ENCODE results near the gene ATP1B3. TPM values are rescaled to one million over a fixed set of nuclear protein-coding genes. Genes with fewer than 3 reads are reported as not detected.
"Not testable (repeated sequence)": the region's sequence is repeated elsewhere in the genome, so short reads cannot be mapped to it uniquely, and the experiment has no call there.

Gene ATP1B3
- total RNA-seq, 1 donor from 2014 or later: 161 TPM

DNA sequence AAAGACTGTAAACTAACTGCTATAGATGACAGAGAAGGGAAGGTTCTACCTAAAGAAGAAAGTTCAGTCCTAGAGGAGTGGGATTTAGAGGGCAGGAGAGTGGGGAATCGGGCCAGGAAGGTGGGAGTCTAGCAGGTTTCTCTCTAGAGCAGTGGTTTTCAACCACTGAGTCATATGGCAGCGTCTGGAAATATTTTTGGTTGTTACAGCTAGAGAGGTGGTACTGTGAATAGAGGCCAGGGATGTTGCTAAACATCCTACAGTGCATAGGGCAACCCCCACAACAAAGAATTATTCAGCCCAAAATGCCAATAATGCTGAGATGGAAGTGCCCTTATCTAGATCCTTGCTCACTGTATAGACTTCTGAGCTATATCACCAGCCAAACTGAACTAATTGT lies 28.7 kb downstream of the ATP1B3 start:
- intact Hi-C loops (cut with DNase I): no loop called here
- ATAC-seq: no peak
- Histone ChIP-seq H3K4me1 (no peaks in the 10 kb centered on the region), H3K9me3 (no peaks in the 10 kb centered on the region), H3K4me3 (no peak overlapping the region), H3K27me3 (no peaks in the 10 kb centered on the region), H3K27ac (no peak overlapping the region), H3K36me3 (peaks cover 38% of the 10 kb centered on the region)
- TF ChIP-seq, protein P1, sequence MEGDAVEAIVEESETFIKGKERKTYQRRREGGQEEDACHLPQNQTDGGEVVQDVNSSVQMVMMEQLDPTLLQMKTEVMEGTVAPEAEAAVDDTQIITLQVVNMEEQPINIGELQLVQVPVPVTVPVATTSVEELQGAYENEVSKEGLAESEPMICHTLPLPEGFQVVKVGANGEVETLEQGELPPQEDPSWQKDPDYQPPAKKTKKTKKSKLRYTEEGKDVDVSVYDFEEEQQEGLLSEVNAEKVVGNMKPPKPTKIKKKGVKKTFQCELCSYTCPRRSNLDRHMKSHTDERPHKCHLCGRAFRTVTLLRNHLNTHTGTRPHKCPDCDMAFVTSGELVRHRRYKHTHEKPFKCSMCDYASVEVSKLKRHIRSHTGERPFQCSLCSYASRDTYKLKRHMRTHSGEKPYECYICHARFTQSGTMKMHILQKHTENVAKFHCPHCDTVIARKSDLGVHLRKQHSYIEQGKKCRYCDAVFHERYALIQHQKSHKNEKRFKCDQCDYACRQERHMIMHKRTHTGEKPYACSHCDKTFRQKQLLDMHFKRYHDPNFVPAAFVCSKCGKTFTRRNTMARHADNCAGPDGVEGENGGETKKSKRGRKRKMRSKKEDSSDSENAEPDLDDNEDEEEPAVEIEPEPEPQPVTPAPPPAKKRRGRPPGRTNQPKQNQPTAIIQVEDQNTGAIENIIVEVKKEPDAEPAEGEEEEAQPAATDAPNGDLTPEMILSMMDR (IDR thresholded peaks at IDR 0.05): no peak
- no peak for DNase-seq

GRCh38 chr3:141909408-141909807 lies 33.0 kb downstream of the ATP1B3 start:
- Histone ChIP-seq H3K27me3 (no peaks in the 10 kb centered on the region), H3K9me3 (no peaks in the 10 kb centered on the region), H3K4me1 (no peaks in the 10 kb centered on the region), H3K36me3 (peaks cover 54% of the 10 kb centered on the region), H3K27ac (no peak overlapping the region), H3K4me3 (no peak overlapping the region)
- DNase-seq (no peak), ATAC-seq (no peak)
- TF ChIP-seq, protein P1 (IDR thresholded peaks at IDR 0.05): no peak
- intact Hi-C loops (cut with DNase I): no loop called here

- intact Hi-C loops (cut with DNase I); DNase-seq; ATAC-seq; H3K9me3 ChIP-seq; H3K4me3 ChIP-seq; H3K27ac ChIP-seq; H3K4me1 ChIP-seq; H3K27me3 ChIP-seq: not testable (repeated sequence)
- H3K36me3 ChIP-seq: peaks cover 53% of the 10 kb centered on the region
Measured at GRCh38 chr3:141909986-141910385, 33.5 kb downstream of the ATP1B3 start.

- Histone ChIP-seq H3K27me3 (no peaks in the 10 kb centered on the region), H3K27ac (no peak overlapping the region), H3K36me3 (peaks cover 54% of the 10 kb centered on the region), H3K4me3 (no peak overlapping the region), H3K9me3 (no peaks in the 10 kb centered on the region), H3K4me1 (no peaks in the 10 kb centered on the region)
- ATAC-seq (peak; percentile 95), DNase-seq (no peak)
- TF ChIP-seq, protein P1 (IDR thresholded peaks at IDR 0.05): peak; percentile 73
- intact Hi-C loops (cut with DNase I): no loop called here
Measured at GRCh38 chr3:141913150-141913811, 36.8 kb downstream of the ATP1B3 start.

- H3K9me3 ChIP-seq: no peaks in the 10 kb centered on the region
- DNase-seq (no peak), ATAC-seq (no peak)
- H3K36me3 ChIP-seq: peaks cover 49% of the 10 kb centered on the region
- TF ChIP-seq, protein P1 (IDR thresholded peaks at IDR 0.05): no peak
- H3K4me1 ChIP-seq: no peaks in the 10 kb centered on the region
- H3K27me3 ChIP-seq: no peaks in the 10 kb centered on the region
- no peak overlapping the region for H3K4me3 ChIP-seq
- no peak overlapping the region for H3K27ac ChIP-seq
- intact Hi-C loops (cut with DNase I): no loop called here
Measured at GRCh38 chr3:141914311-141914710, 37.9 kb downstream of the ATP1B3 start.

DNA sequence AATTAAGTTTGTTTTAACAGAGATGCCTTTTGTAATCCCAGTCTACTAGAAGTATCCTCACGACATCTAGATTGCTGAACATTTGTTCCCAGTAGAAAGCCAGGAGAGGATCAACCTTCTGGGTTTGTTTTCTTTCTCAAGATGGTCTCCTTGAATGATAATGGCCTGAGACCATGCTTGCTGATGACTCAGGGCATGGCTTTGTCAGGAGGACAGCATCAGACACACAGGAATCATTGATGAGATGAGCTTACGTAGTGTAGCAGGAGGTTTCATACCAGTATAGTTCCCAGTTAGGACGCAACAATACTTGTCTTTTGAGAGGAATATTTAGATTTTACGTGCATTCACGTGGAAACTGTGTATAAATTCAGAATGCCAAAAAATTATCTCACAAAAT lies 38.6 kb downstream of the ATP1B3 start:
- Histone ChIP-seq H3K4me1 (no peaks in the 10 kb centered on the region), H3K9me3 (no peaks in the 10 kb centered on the region), H3K36me3 (peaks cover 55% of the 10 kb centered on the region), H3K27ac (no peak overlapping the region), H3K27me3 (no peaks in the 10 kb centered on the region), H3K4me3 (no peak overlapping the region)
- no peak for ATAC-seq
- intact Hi-C loops (cut with DNase I): no loop called here
- TF ChIP-seq, protein P1 (IDR thresholded peaks at IDR 0.05): no peak
- no peak for DNase-seq
